RCC 7860 (cell line): ENCODE data around the gene ANKRD55.
A peak's percentile ranks its signal among the peaks of the same experiment; 100 is the strongest.
"Not testable (repeated sequence)": the region's sequence is repeated elsewhere in the genome, so short reads cannot be mapped to it uniquely, and the experiment has no call there.

ENCODE experiments used
- DNase-seq: peaks from one replicate; pipeline ENCODE4 v3.0.0-alpha.2; 2015; ENCODE audit warnings: low spot score
- FAIRE-seq: peaks from 2 replicates; lab custom pipeline; 2012; peaks lifted over from hg19 to GRCh38; lab: Jason Lieb, UNC

The ANKRD55 gene

GRCh38 chr5:56085193-56085592 lies 147.9 kb downstream of the ANKRD55 start:
- DNase-seq = no peak
- FAIRE-seq = no peak

GRCh38 chr5:56083286-56083854 lies 149.8 kb downstream of the ANKRD55 start:
- FAIRE-seq (no peak), DNase-seq (no peak)

GRCh38 chr5:56081053-56081642 lies 152.0 kb downstream of the ANKRD55 start:
- FAIRE-seq, DNase-seq: not testable (repeated sequence)

- DNase-seq = no peak
Observed at GRCh38 chr5:56080375-56081052, 152.6 kb downstream of the ANKRD55 start.

GRCh38 chr5:56079157-56079500 lies 154.0 kb downstream of the ANKRD55 start:
- DNase-seq, FAIRE-seq: not testable (repeated sequence)

More at GRCh38 chr5:56080375-56081052, 152.6 kb downstream of the ANKRD55 start:
- no peak for FAIRE-seq

GRCh38 chr5:56078278-56079156 lies 154.6 kb downstream of the ANKRD55 start:
- no peak for FAIRE-seq
- DNase-seq = no peak

GRCh38 chr5:56077796-56078233 lies 155.3 kb downstream of the ANKRD55 start:
- FAIRE-seq = no peak
- DNase-seq = no peak

GRCh38 chr5:56076486-56076885 lies 156.6 kb downstream of the ANKRD55 start:
- FAIRE-seq = no peak
- DNase-seq = no peak

GRCh38 chr5:56075361-56075760 lies 157.8 kb downstream of the ANKRD55 start:
- no peak for FAIRE-seq

GRCh38 chr5:56072863-56073766 lies 160.0 kb downstream of the ANKRD55 start:
- FAIRE-seq (no peak), DNase-seq (no peak)

More at GRCh38 chr5:56075361-56075760, 157.8 kb downstream of the ANKRD55 start:
- no peak for DNase-seq

- FAIRE-seq = no peak
Observed at GRCh38 chr5:56071470-56071869, 161.7 kb downstream of the ANKRD55 start.

GRCh38 chr5:56070851-56071465 lies 162.2 kb downstream of the ANKRD55 start:
- DNase-seq (no peak), FAIRE-seq (no peak)

More at GRCh38 chr5:56071470-56071869, 161.7 kb downstream of the ANKRD55 start:
- DNase-seq = no peak

GRCh38 chr5:56069652-56070226 lies 163.4 kb downstream of the ANKRD55 start:
- DNase-seq (no peak), FAIRE-seq (no peak)

- DNase-seq (no peak), FAIRE-seq (no peak)
Observed at GRCh38 chr5:56066931-56067450, 166.1 kb downstream of the ANKRD55 start.

- no peak for FAIRE-seq
Observed at GRCh38 chr5:56064984-56065383, 168.1 kb downstream of the ANKRD55 start.

GRCh38 chr5:56060276-56061110 lies 172.6 kb downstream of the ANKRD55 start:
- DNase-seq = peak; percentile 51
- FAIRE-seq = peak; percentile 35

More at GRCh38 chr5:56064984-56065383, 168.1 kb downstream of the ANKRD55 start:
- no peak for DNase-seq

- FAIRE-seq (no peak), DNase-seq (peak; percentile 14)
Observed at GRCh38 chr5:56059854-56060253, 173.3 kb downstream of the ANKRD55 start.

GRCh38 chr5:56056875-56057274 lies 176.3 kb downstream of the ANKRD55 start:
- no peak for FAIRE-seq
- DNase-seq = no peak
